ENCODE results near the gene SPNS3. TPM values are rescaled to one million over a fixed set of nuclear protein-coding genes. Genes with fewer than 3 reads are reported as not detected.

SPNS3 gene
- total and polyA plus RNA-seq, 2 of the 4 experiments (the other 2 are of a cell fraction): 0.18 TPM; not detected in 1

DNA sequence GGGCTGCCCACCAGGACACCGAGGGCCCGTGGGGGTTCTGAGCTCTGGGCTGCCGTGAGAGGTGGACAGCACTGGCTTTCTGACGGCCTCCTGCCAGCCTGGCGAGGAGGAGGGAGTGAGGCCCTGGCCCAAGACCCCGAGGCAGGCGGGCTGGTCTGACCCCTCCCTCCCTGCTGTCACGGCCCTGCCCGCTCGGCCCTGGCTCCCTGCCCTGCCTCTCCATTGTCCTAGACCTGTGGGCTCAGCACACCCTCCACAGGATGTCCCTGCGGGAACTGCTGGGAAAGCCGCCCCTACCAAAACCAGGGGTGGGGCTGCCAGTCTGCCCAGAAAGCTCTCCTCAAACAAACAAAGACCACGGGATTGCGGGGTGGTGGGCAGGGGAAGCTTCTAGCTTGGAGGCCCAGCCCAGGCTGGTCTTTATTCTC, 85.6 kb downstream of the SPNS3 start:
- peaks cover 6% of the 10 kb centered on the region for H3K4me1 ChIP-seq (ENCODE audit: control insufficient read depth, insufficient read depth, low read length)
- no peak overlapping the region for H3K4ac ChIP-seq (ENCODE audit: low read depth, low read length)
- H3K4me3 ChIP-seq (ENCODE audit: insufficient read depth, low read depth, low read length): no peak overlapping the region
- in situ Hi-C loops (cut with MboI; ENCODE audit: low sequenced_read_pairs) (no loop called here), intact Hi-C loops (cut with micrococcal nuclease) (no loop called here), dilution Hi-C loops (cut with HindIII; ENCODE audit: low sequenced_read_pairs, unreplicated experiment) (no loop called here)
- H3K4me2 ChIP-seq (ENCODE audit: low read depth, low read length): no peak overlapping the region
- no peak overlapping the region for H2AFZ ChIP-seq (replicated peaks; ENCODE audit: low read length, poor library complexity)
- no peak overlapping the region for H3K9ac ChIP-seq (ENCODE audit: low read depth, low read length)
- H3K27me3 ChIP-seq (ENCODE audit: control insufficient read depth, insufficient read depth, low read length): no peaks in the 10 kb centered on the region; the same call in 1 of the 2 replicates
- CTCF ChIA-PET: no interaction called here
- H3K18ac ChIP-seq (ENCODE audit: low read depth, low read length): no peak overlapping the region
- DNase-seq (no peak), ATAC-seq (ENCODE audit: low read depth) (no peak)
- no peak overlapping the region for H3K27ac ChIP-seq (ENCODE audit: insufficient read depth, low read length)
- H3K56ac ChIP-seq (ENCODE audit: extremely low read depth, insufficient read depth, low read length): no peak overlapping the region
- no peak overlapping the region for H2BK20ac ChIP-seq (ENCODE audit: low read depth, low read length)
- H3K23ac ChIP-seq (ENCODE audit: low read depth, low read length): no peak overlapping the region
- no peak overlapping the region for H2BK15ac ChIP-seq (ENCODE audit: low read depth, low read length)
- no peak overlapping the region for H4K8ac ChIP-seq (ENCODE audit: low read depth in 2 of 2, low read length in 2 of 2)
- peaks cover 2% of the 10 kb centered on the region; the same call in 1 of the 2 replicates for H3K9me3 ChIP-seq (ENCODE audit: control insufficient read depth, insufficient read depth, low read length)
- POLR2A ChIA-PET (ENCODE audit: unreplicated experiment): no interaction called here
- no TSS peak for BruUV-seq (replicated peaks)
- H4K5ac ChIP-seq (ENCODE audit: low read depth, low read length): no peak overlapping the region
- no peaks in the 10 kb centered on the region for H4K20me1 ChIP-seq (ENCODE audit: insufficient read depth, low read length)
- WGBS, 2 experiments (ENCODE audit: extremely low coverage in 2 of 2, insufficient read length in 1 of 2): 94% methylated on average over 3 of the region's 14 CpGs; no CpG with 5 or more reads in 1 of the 2 experiments
- H2AK5ac ChIP-seq (ENCODE audit: low read depth, low read length): no peak overlapping the region
- H4K91ac ChIP-seq (ENCODE audit: insufficient read depth, low read depth, low read length): no peak overlapping the region
- no peak overlapping the region for H3K14ac ChIP-seq (replicated peaks; ENCODE audit: low read depth, low read length)
- no peaks in the 10 kb centered on the region for H3K79me1 ChIP-seq (ENCODE audit: low read depth in 1 of 2, low read length in 2 of 2)
- no peak overlapping the region for H2AK9ac ChIP-seq (replicated peaks; ENCODE audit: low read depth, low read length, poor library complexity)
- no peak overlapping the region for H2BK120ac ChIP-seq (ENCODE audit: low read depth, low read length)
- TF ChIP-seq USF2 (IDR thresholded peaks at IDR 0.05; ENCODE audit: low read depth, low read length): no peak
- TF ChIP-seq MAFK (IDR thresholded peaks at IDR 0.05; ENCODE audit: low read depth, low read length): no peak
- TF ChIP-seq NFE2L2 (IDR thresholded peaks at IDR 0.05; ENCODE audit: low read depth, low read length): no peak
- no peak for TF ChIP-seq CTCF (conservative IDR thresholded peaks at IDR 0.05; ENCODE audit: low read depth, low read length)
- no peak for TF ChIP-seq MAZ (IDR thresholded peaks at IDR 0.05; ENCODE audit: borderline replicate concordance, low read depth, low read length)
- no peak for TF ChIP-seq RFX5 (IDR thresholded peaks at IDR 0.05; ENCODE audit: low read depth, low read length)
- no peak for TF ChIP-seq CHD1 (IDR thresholded peaks at IDR 0.05; ENCODE audit: low read depth, low read length)
- no peak for TF ChIP-seq FOS (IDR thresholded peaks at IDR 0.05; ENCODE audit: low read depth, low read length)
- TF ChIP-seq POLR2A (IDR thresholded peaks at IDR 0.05; ENCODE audit: low read depth, low read length): no peak
- TF ChIP-seq RAD21 (IDR thresholded peaks at IDR 0.05; ENCODE audit: low read length): no peak
- no peak for TF ChIP-seq CEBPB (IDR thresholded peaks at IDR 0.05; ENCODE audit: low read depth, low read length)
- TF ChIP-seq RCOR1 (IDR thresholded peaks at IDR 0.05; ENCODE audit: insufficient replicate concordance, low read length): no peak
- no peak for TF ChIP-seq SMC3 (IDR thresholded peaks at IDR 0.05; ENCODE audit: low read depth, low read length)
- no peak for TF ChIP-seq BHLHE40 (IDR thresholded peaks at IDR 0.05; ENCODE audit: low read depth, low read length)
- TF ChIP-seq MXI1 (IDR thresholded peaks at IDR 0.05; ENCODE audit: borderline replicate concordance, low read depth, low read length): no peak
- TF ChIP-seq, protein P1, sequence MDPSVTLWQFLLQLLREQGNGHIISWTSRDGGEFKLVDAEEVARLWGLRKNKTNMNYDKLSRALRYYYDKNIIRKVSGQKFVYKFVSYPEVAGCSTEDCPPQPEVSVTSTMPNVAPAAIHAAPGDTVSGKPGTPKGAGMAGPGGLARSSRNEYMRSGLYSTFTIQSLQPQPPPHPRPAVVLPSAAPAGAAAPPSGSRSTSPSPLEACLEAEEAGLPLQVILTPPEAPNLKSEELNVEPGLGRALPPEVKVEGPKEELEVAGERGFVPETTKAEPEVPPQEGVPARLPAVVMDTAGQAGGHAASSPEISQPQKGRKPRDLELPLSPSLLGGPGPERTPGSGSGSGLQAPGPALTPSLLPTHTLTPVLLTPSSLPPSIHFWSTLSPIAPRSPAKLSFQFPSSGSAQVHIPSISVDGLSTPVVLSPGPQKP (IDR thresholded peaks at IDR 0.05; ENCODE audit: borderline replicate concordance, low read depth, low read length): no peak
- H3K36me3 ChIP-seq (ENCODE audit: control insufficient read depth, insufficient read depth, low read length): no peaks in the 10 kb centered on the region
- H2BK5ac ChIP-seq (ENCODE audit: low read depth, low read length, poor library complexity, severe bottlenecking): no peak overlapping the region
- H3K9me1 ChIP-seq (ENCODE audit: insufficient read depth, low read length): 0 out of 2 replicates have a peak, but pooled peaks cover 3% of the 10 kb centered on the region

Data from IMR-90 (cell line).